HG02852 (cell line): ENCODE measurements around the gene ZNG1F.
"Not testable (repeated sequence)": the region's sequence is repeated elsewhere in the genome, so short reads cannot be mapped to it uniquely, and the experiment has no call there.

Source experiments
- ATAC-seq: cut with Tn5 transposase; IDR thresholded peaks from one replicate; pipeline ENCODE4 v1.9.1; 2021; ENCODE audit warnings: mild to moderate bottlenecking, moderate library complexity; ENCODE audit not compliant: unreplicated experiment

ZNG1F gene

DNA sequence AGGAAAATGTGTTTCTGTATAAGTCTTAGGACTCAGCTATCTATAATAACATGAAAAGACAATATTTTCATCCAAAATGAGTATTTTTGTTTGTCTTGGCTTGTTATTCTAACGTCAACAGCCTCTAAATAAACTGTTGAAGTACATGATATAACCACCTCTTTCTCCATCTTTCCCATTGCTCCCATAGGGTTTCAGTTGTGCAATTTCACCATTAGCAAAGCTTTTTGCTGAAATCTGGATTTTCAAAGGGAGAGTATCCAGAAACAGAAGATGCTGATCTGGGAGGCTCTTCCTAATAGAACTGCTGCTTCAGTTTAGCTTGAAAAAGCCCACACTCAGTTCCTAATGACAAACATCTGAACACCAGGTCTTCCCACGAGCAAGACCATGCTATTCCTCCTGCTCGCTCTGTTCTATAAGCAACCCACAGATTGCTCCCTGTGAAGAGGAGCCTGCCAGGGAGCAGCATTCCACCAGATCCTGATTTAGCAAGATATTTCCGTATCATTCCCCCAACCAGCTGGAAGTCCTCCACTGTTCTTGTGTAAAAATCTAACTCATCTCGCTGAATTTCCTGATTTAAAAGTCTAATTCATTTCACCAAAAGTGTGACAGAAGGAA lies 101.8 kb downstream of the ZNG1F start:
- not testable (repeated sequence) for ATAC-seq

DNA sequence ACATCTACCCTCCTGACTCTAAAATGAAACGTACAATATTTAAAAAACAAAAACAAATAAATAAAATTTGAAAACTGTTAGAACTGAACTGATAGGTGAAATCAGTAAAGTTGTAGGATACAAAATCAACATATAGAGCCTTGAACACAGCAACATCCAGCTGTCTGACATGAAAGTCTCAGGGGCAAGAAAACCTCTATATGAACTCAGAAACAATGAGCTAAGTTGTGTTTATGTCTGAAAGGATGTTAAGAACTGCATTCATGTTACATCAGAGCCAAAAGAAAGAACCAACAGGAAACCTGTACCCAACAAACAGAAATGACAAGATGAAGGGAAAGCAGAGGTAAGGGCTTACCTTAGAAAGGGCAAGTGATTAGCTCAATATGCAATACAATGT lies 102.4 kb downstream of the ZNG1F start:
- not testable (repeated sequence) for ATAC-seq

DNA sequence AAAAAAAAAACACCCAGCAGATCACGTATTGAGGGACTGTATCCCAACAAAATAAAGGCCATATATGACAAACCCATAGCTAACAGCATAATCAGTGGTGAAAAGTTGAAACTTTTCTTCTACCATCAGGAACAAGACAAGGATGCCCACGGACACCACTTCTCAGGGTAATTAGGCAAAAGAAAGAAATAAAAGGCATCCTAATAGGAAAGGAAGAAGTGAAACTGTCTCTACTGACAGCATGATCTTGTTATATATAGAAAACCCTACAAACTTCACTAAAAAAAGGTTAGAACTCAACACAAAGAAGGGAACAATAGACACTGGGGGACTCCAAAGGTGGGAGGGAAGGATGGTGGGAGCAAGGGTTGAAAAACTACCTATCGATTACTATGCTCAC lies 102.9 kb downstream of the ZNG1F start:
- not testable (repeated sequence) for ATAC-seq

DNA sequence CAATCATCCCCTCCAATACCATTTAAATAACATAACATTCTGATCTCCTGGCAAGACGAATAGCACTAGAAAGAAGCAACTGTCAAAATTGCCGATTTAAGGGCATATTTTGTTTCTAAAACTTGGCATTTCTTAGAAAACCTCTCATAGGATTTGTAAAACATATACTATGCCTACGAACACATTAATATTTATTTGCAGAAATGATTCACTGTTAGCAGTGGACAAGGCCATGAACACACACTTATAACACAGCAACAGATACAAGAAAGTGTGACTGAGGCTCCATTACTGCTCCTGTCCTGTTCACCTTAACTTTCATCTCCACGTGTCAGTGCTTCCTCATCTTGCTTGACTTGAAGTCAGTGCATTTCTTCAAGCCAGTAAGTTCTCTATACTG lies 106.8 kb downstream of the ZNG1F start:
- ATAC-seq: not testable (repeated sequence)
